Activated CD8-positive, alpha-beta memory T cell treated with anti-CD3 and anti-CD28 coated beads for 4 hours (primary cell): Measurements from ENCODE around the gene DOCK3.
"Not testable (repeated sequence)": the region's sequence is repeated elsewhere in the genome, so short reads cannot be mapped to it uniquely, and the experiment has no call there.

ENCODE experiments used
- DNase-seq, 2 donors: peaks; one replicate each; pipeline ENCODE4 v3.0.0-alpha.2; 2020; ENCODE audit warnings: low read depth in 2 of 2

The DOCK3 gene

GRCh38 chr3:51297333-51297732, 622.6 kb downstream of the DOCK3 start:
- DNase-seq, result no peak

- no peak for DNase-seq
Observed at GRCh38 chr3:51304230-51304629, 629.5 kb downstream of the DOCK3 start.

DNA sequence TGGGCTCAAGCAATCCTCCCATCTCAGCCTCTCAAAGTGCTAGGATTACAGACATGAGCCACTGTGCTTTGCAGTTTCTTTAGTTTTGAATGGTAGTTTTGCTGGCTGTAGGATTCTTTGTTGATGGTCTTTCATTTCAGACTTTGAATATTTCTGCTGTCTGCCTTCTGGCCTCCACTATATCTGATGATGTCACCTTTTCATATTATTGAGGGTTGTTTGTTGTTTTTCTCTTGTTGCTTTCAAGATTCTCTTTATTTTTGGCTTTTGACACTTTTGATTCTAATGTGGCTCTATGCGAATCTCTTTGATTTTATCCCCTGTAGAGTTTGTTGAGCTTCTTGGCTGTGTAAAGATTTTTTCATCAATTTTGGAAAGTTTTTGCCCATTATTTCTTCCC, 631.4 kb downstream of the DOCK3 start:
- DNase-seq, result no peak

DNA sequence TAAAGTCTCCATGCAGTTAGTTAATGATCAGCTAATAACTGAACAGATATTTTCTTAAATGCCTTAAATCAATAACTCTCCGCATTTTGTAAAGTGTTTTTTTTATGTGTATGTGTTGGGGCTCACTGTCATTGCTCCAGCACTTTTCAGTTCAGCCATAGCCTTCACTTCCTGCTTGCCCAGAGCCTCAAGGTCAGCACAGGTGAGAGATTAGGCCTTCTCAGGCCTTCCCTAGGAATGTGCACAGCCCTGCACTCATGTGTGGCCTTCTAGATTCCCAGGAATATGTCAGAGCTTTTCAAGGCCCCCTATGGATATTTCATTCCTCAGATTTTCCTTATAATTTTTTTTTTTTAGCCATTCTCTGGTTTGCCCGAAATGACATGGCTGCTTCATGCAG, 632.7 kb downstream of the DOCK3 start:
- no peak for DNase-seq

- DNase-seq, result not testable (repeated sequence)
Observed at GRCh38 chr3:51307945-51308607, 633.3 kb downstream of the DOCK3 start.

DNA sequence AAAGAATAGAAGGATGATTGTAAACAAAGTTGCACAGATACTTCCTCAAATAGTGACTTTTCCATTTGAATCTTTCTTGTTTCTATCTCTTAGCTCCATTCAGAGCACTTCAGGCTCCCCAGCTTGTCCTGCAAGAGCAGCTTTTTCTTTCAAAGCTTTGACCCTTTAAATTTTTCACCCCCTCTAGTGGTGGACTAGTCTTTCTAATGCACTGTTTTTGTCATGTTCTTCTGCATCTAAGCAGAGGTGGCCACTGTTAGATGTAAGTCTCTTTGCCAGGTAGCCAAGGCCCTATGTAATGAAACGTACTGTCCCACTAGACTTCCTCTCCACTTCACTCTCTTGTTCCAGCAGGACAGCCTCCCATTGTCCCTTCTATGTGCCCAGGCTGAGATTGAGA, 636.3 kb downstream of the DOCK3 start:
- no peak for DNase-seq

GRCh38 chr3:51328206-51328605, 653.5 kb downstream of the DOCK3 start:
- DNase-seq, result no peak

DNA sequence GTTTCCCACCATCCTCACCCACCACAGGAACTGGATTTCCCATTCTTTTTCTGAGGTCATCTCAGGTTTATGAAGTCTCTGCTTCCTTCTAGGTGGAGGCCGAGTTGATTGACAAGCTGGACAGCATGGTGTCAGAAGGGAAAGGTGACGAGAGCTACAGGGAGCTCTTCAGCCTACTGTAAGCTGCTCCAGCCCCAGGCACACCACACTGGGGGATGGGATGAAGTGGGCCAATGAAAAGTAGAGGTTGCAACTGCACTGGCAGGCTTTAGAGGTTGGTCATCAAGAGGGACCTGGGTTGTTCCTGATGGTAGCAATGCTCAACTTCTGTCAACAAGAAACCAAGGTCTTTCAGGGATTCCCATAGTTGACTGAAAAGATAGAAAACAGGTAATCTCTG, 655.3 kb downstream of the DOCK3 start:
- no peak for DNase-seq

- no peak for DNase-seq
Observed at GRCh38 chr3:51332156-51332555, 657.4 kb downstream of the DOCK3 start.

DNA sequence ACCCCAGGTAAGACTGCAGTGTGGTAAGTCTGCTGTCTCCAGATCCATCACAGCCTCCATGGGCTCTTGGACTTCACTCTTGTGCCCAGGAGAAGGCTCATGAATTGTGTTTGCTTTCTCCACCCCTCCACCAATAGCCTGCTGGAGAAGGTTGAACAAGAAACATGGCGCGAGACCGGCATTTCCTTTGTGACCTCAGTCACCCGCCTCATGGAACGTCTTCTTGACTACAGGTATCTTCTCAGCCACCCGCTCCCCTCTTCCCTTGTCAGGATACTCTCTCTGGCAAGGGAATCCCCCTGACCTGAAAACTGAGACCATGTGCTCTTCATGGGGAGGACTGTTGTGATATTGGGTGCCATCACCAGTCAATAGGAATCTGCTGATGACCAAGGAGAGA, 658.3 kb downstream of the DOCK3 start:
- no peak for DNase-seq

DNA sequence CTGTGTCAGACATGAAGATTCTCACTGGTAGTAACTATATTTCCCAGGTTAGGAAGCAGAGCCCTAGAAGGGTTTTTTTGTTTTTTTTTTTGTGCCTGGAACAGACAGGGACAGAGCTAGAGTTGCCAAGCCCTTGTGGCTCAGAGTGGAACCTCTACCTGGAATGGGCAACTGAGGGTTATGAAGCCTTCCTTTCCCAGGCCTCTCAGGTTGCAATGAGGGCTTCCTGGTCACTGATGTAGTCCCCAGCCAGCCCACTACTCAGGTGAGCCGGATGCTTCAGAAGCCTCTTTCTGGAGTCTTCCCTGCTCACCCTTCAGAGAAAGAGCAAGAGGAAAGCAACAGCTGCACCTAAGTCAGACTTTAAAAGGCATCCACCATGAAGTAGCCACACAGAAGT, 661.5 kb downstream of the DOCK3 start:
- no peak for DNase-seq

GRCh38 chr3:51337666-51338065, 662.9 kb downstream of the DOCK3 start:
- no peak for DNase-seq

GRCh38 chr3:51338632-51339031, 663.9 kb downstream of the DOCK3 start:
- DNase-seq, result no peak

GRCh38 chr3:51340013-51340829, 665.5 kb downstream of the DOCK3 start:
- DNase-seq, result no peak

DNA sequence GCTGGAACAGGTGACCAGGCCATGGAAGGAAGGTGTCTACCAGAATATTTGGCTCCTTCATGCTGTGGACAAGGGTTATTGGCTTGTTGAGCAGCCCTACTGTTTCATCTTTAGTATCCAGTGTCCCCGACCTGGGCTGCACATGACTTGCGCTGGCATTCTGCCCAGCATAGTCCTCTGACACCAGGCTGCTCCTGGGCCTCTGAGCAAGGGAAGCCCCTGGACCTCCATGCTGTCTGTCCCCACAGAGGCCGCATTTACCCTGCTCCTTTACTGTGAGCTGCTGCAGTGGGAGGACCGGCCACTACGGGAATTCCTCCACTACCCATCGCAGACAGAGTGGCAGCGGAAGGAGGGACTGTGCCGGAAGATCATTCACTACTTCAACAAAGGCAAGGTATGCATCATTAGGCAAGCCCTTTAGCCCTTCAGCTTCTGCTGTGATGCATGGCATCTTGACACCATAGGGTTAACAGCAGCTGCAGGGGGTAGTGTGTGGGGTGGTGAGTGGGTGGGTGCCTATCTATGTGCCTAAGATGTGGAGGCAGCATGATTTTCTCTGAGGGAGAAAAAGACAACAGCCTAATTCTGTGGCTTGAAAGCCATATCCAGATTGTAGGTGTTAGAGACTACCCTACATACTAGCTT, 666.4 kb downstream of the DOCK3 start:
- no peak for DNase-seq

DNA sequence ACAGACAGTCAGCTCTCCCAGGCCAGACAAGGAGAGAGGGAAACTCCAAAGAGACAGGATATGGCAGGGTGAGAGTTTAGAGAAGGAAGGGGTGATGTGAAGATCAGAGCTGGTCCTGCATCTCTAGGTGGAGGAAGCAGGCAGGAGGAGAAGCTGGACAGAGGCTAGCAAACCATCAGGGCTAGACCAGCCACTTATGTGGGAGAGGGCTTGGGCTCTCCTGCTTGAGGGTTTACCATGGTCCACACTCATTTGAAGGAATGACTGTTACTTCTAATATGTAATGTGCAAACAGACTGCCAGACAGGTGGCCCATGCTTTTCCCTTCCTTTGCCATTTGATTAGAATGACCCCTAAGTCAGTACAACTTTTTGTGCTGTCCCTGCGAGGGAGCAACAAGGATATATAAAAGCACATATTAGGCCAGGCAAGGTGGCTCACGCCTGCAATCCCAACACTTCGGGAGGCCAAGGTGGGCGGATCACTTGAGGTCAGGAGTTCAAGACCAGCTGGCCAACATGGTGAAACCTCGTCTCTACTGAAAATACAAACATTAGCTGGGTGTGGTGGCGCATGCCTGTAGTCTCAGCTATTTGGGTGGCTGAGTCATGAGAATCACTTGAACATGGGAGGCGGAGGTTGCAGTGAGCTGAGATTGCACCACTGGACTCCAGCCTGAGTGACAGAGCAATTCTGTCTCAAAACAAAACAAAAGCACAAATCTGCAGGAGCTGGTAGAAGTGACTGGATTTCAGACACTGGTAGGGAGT, 669.4 kb downstream of the DOCK3 start:
- no peak for DNase-seq

DNA sequence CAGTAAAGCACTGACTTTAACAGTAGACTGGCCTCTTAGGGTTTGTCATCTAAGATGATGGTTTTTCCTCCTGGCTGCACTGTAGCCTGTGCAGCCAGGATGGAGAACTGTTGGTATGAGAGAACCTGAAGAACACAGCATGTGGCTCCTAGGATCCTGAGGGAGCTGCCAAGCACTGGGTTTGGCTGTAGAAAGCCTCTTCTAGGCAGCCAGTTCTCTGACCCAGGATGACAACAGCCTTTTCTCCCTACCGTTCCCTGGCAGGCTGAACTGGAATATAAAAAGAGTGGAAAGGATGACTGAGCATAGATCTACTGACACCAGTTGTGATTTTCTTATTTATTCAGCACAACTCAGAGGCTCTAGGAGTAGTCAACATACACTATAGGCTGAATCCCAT, 676.0 kb downstream of the DOCK3 start:
- DNase-seq, result no peak

- no peak for DNase-seq
Observed at GRCh38 chr3:51353131-51353530, 678.4 kb downstream of the DOCK3 start.

GRCh38 chr3:51353691-51354090, 679.0 kb downstream of the DOCK3 start:
- no peak for DNase-seq

GRCh38 chr3:51354172-51354571, 679.4 kb downstream of the DOCK3 start:
- no peak for DNase-seq

DNA sequence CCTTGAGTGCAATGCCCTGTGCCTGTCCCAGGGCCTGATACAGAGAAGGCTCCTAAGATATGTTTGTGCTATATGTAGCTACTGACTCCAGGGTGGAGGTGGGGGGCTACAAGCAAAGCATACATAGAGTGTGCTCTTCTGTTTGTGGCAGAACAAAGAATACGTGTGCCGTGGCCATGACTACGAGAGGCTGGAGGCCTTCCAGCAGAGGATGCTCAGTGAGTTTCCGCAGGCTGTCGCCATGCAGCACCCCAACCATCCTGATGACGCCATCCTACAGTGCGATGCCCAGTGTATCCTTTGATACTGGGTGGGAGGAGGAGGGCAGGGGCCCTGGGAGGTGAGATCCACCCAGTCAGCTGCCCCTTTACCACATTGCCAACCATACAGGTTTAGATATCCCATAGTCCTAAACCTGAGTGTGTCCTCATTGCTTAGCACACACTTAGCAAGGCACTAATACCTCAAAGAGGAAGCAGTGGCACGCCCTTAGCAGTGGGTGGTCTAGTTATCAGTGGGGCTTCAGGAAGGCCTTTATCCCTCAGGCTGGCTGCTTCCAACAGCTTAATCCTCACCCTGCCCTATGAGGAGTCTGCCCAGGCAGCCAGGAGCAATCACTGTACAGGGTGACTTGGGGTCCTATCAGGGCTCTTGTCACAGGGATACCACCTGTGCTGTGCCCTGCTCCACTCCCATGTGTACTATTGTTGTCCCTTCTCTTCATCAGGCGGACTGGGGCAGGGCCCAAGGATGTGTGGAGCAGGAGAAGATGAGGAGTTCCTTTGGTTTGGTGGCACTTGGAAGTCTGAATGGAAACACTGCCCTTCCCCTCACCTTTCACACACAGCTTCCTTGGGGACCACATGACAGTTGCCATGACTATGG, 680.2 kb downstream of the DOCK3 start:
- no peak for DNase-seq
